GM19328 (cell line): Measurements from ENCODE around the gene CELF2.

Source experiments
- ATAC-seq: cut with Tn5 transposase; IDR thresholded peaks from one replicate; pipeline ENCODE4 v1.9.1; 2021; ENCODE audit warnings: mild to moderate bottlenecking, moderate library complexity; ENCODE audit not compliant: unreplicated experiment

Gene CELF2

GRCh38 chr10:11214407-11214806 lies 196.7 kb downstream of the CELF2 start:
- no peak for ATAC-seq

DNA sequence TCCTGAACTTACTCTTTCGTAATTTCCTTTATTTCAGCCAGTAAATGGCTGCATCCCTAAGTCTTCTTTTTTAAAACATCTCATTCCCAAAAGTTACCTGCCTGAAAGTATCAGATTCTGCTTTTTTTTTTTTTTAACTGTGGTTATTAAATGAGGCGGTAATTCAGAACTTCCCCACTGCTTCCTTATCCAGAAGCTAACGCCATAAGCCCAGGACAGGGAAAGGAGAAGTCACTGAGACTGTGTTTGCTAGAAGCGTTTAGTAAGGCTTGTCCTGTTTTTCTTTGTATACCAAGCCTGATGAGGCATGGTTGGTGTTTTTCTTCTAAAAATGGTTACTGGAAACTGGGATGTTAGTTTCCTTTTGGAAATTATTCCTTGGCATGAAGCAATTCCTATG lies 197.8 kb downstream of the CELF2 start:
- ATAC-seq = no peak

GRCh38 chr10:11217521-11217920 lies 199.8 kb downstream of the CELF2 start:
- ATAC-seq = no peak

DNA sequence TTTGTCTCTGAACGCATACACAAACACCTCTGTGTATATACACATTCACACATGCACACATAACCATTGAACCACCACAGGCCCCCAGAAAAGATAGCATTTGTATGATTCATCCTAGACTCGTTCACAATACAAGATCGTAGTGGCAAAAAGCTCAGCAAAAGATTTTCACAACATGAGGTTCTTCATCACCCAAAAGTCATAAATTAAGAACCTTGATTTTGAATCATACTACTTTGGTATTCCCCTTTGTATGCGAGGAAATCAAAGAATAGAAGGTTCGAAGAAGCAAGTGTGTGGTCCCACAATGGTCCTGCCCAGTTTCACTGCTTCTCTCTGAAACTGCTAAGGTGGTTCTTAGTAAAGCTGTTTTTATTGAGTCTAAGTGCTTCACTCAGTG lies 200.7 kb downstream of the CELF2 start:
- ATAC-seq = no peak

GRCh38 chr10:11219431-11219830 lies 201.8 kb downstream of the CELF2 start:
- no peak for ATAC-seq

DNA sequence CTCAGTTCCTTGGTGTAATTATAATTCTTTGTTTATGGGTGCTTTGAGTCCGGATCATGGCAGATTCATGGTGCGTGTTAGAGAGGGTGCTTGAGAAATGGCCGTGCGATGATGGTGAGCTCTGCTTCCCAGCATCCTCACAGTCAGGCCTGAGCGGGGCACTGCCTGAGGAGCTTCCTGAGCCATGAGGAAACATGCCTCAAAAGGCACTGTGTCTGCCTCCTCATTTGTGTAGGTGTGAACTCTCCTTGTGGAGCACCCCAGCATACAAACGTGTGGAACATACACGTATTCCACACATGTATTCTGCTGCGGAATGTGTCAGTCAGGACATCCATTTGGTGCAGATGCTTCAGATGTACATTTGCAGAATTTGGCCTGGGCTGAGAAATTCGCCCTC lies 205.4 kb downstream of the CELF2 start:
- ATAC-seq = no peak

- ATAC-seq = no peak
Observed at GRCh38 chr10:11223507-11224140, 206.0 kb downstream of the CELF2 start.

GRCh38 chr10:11224321-11224720 lies 206.6 kb downstream of the CELF2 start:
- ATAC-seq = no peak

GRCh38 chr10:11224792-11225416 lies 207.2 kb downstream of the CELF2 start:
- ATAC-seq = no peak

DNA sequence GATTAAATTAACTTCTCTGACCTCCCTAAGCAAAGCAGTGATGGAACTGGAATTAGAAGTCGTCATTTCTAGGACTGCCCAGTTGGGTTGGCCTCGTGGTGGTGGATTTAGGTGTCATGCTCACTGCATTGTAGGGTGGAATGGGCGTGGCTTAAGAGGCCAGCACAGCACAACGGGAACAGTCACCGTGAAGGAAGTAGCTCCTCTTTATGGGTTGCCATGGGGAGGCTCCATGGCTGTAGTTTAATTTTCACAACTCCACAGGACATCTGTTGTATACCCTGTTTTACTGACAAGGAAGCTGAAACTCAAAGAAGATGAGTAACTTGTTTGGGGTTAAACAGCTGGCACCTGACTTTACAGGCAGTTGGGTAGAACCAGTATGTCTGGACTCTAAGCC lies 208.3 kb downstream of the CELF2 start:
- peak; percentile 37 for ATAC-seq

DNA sequence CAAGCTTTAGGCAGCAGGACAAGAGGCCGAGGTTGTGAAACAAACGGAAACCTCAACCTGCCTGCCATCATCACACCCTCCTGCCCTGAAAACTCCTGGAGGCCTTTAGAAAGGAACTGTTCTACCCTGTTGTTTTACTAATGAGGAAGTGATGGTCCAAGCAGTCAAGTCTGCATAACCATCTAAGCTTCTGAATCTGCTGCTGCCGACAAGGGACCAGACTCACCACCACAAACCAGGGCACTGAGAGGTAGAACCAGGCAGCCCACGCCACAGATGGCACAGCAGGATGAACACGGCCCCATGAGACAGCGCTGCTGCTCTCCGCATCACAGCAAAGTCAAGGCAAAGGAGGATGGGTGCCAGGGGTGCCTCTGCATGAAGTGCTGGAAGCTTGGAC lies 209.4 kb downstream of the CELF2 start:
- ATAC-seq = peak; percentile 36

- no peak for ATAC-seq
Observed at GRCh38 chr10:11229893-11230292, 212.2 kb downstream of the CELF2 start.

DNA sequence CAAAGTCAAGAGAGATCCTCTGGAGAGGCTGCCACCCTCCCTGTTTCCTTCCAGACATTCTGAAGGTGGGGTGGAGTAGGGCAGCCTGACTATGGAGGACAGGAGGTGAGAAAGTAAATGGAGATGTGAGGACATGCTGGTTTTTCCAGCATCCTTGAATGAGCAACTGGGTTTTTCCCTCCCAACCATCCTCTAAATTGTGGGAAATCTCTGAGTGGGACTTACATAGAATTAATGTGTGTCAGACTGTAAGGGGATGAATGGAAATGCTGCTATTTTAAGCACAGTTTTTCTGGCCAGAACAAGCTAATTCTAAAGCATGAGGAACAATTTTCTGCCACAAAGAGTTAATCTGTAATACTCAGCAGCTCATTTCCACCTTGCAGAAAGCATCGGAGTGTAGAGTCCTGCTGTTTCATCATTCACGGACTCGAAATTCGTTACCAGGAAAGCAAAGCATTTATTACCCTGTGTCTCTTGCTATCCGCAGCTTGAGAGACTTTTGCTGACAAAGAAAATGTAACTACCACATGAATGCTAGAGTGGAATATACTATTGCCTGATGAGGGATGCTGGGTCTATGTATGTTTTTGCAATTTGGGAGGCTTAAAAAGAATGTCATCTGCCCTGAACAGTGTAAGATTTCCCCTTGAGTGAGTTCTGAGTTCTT lies 213.0 kb downstream of the CELF2 start:
- ATAC-seq = no peak

- no peak for ATAC-seq
Observed at GRCh38 chr10:11231285-11231684, 213.6 kb downstream of the CELF2 start.

DNA sequence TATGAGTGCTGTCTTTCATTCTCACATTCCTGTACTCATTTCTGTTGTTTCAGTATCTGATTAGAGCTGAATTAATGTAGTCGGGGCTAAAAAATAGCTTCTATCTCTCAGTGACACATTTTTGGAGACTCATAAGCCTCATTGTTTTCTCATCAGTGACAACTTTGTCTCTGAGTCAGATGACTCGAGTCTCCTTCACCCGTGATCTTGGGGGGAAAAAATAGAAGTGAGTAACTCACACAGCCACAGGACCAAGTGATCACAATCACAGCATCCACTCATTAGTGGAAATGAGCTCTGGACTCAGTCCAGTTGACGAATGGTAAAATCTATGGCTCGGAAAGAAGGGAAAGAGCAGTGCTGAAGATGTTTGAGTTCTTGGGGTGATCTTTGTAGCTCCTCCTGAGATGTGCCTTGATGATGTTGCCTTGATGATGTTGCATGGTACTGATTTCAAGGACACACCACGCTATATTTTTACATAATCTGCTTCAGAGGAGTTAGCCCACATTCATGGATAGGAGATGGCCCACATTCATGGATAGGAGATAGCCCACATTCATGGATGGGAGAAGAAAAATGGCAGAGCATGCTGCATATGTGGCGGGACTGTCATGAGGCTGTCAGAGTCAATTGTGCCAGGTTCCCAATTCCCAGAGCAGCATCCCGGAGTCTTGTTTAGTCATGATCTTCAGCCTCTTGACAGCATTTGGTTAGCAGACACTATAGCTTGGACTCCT lies 214.7 kb downstream of the CELF2 start:
- no peak for ATAC-seq

GRCh38 chr10:11234857-11235531 lies 217.3 kb downstream of the CELF2 start:
- no peak for ATAC-seq

- no peak for ATAC-seq
Observed at GRCh38 chr10:11235771-11236170, 218.1 kb downstream of the CELF2 start.

DNA sequence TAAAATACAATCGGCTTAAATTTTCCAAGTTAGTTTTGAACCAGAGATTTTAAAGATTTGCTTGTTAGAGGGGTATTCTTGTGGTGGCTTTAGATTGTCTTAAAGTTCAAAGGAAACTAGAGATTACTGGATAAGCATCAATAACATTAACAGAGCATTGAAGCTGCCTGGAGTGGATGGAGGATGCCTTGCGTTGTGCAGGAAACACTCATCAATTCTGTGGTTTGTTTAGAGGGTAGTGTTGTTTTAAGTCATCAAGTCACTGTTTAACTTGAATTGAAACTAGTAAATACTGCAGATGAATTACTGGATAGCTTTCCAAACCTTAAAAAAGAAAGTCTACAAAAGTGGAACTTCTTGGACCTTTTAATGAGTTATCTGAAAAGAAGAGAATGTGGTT lies 218.6 kb downstream of the CELF2 start:
- peak; percentile 46 for ATAC-seq

DNA sequence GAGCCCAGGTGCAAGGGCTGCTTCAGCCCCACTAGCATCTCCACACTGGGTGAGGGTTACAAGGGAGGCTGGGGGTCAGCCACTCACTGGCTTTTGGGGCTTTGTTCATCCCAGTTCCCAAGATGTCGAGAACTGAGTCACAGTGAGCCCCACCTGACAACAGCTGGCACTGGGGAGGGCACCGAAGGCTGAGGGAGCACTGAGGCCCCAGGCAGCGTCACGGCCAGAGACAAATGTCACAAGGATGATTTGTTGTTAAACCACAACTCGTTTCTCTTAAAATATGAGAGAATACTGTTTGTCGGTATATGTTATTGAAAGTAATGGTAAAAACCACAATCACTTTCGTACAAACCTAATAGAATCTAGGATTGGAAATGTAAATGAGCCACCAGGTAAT lies 219.9 kb downstream of the CELF2 start:
- peak; percentile 31 for ATAC-seq

DNA sequence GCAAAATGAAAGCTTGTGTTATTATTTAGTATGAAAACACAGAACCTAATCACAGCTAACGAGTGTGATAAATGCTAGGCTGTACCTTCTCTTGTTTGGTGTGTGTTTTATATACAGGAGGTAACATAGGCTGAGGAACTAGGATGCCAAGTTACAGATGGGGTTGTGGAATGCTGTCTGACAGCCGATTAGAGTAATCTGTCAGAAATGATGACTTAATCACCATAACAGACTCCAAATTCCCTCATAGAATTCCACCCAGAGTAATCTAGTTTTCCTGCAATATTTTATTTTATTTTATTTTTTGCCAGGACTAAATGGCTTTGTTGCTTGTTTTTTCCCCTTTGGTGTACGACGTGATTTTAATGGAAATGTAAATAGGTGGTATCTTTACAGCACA lies 221.2 kb downstream of the CELF2 start:
- no peak for ATAC-seq

DNA sequence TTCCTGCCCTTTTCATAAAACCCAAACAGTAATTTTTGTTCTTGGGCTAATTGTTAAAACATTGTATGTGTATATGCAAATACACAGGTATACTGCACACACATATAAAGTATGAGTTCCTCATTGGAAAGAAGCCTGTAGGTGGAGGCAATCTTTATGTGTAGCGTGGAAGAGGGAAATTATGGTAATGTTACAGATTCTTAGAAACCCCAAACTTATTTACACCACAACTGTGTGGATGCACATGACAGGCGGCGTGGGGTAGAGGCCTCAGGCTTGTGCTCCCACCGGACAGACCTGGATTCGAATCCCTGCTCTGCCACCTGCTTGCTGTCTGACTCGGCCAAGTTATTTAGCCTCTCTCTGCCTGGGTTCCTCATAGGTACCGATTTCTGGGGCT lies 223.0 kb downstream of the CELF2 start:
- no peak for ATAC-seq
